HG02870 (cell line): ENCODE measurements around the gene MCC.

ENCODE experiments used
- ATAC-seq: cut with Tn5 transposase; IDR thresholded peaks from one replicate; pipeline ENCODE4 v1.9.1; 2021; ENCODE audit warnings: mild to moderate bottlenecking, moderate library complexity; ENCODE audit not compliant: unreplicated experiment

The MCC gene

GRCh38 chr5:113186061-113186460, 302.2 kb downstream of the MCC start:
- ATAC-seq: no peak

- no peak for ATAC-seq
Observed at GRCh38 chr5:113183694-113184093, 304.6 kb downstream of the MCC start.

GRCh38 chr5:113182658-113183344, 305.5 kb downstream of the MCC start:
- ATAC-seq: no peak

GRCh38 chr5:113181853-113182490, 306.3 kb downstream of the MCC start:
- no peak for ATAC-seq

GRCh38 chr5:113181409-113181808, 306.8 kb downstream of the MCC start:
- ATAC-seq: no peak

- no peak for ATAC-seq
Observed at GRCh38 chr5:113179156-113179555, 309.1 kb downstream of the MCC start.

GRCh38 chr5:113178073-113178779, 310.0 kb downstream of the MCC start:
- ATAC-seq: no peak

- ATAC-seq: no peak
Observed at GRCh38 chr5:113177225-113177624, 311.0 kb downstream of the MCC start.

GRCh38 chr5:113176734-113177133, 311.5 kb downstream of the MCC start:
- ATAC-seq: no peak

- no peak for ATAC-seq
Observed at GRCh38 chr5:113176196-113176595, 312.1 kb downstream of the MCC start.

GRCh38 chr5:113172231-113172826, 315.9 kb downstream of the MCC start:
- ATAC-seq: no peak

GRCh38 chr5:113171520-113171919, 316.7 kb downstream of the MCC start:
- ATAC-seq: no peak

GRCh38 chr5:113170707-113171106, 317.5 kb downstream of the MCC start:
- ATAC-seq: no peak

- no peak for ATAC-seq
Observed at GRCh38 chr5:113169720-113170119, 318.5 kb downstream of the MCC start.

GRCh38 chr5:113167985-113168384, 320.3 kb downstream of the MCC start:
- no peak for ATAC-seq

GRCh38 chr5:113166852-113167366, 321.3 kb downstream of the MCC start:
- ATAC-seq: no peak

- no peak for ATAC-seq
Observed at GRCh38 chr5:113166261-113166660, 322.0 kb downstream of the MCC start.

GRCh38 chr5:113164021-113164420, 324.2 kb downstream of the MCC start:
- ATAC-seq: no peak

GRCh38 chr5:113163328-113163727, 324.9 kb downstream of the MCC start:
- ATAC-seq: no peak

GRCh38 chr5:113162770-113163169, 325.5 kb downstream of the MCC start:
- ATAC-seq: no peak

- ATAC-seq: no peak
Observed at GRCh38 chr5:113162208-113162607, 326.0 kb downstream of the MCC start.
